Measurements from ENCODE around the gene EEF1AKMT1.
"Not testable (repeated sequence)": the region's sequence is repeated elsewhere in the genome, so short reads cannot be mapped to it uniquely, and the experiment has no call there.

The EEF1AKMT1 gene

GRCh38 chr13:20749377-20749776 lies 24.4 kb downstream of the EEF1AKMT1 start:
- DNase-seq (ENCODE audit: extremely low spot score): no peak
- ChIA-PET POLR2A (no interaction called here), CTCF (no interaction called here)
- no peak for TF ChIP-seq CTBP1 (IDR thresholded peaks at IDR 0.05; ENCODE audit: borderline replicate concordance)
- TF ChIP-seq SUZ12 (IDR thresholded peaks at IDR 0.05): no peak
- no peak for TF ChIP-seq PKNOX1 (IDR thresholded peaks at IDR 0.05)
- TF ChIP-seq ZNF384 (IDR thresholded peaks at IDR 0.05): no peak
- no peak for TF ChIP-seq LEF1 (IDR thresholded peaks at IDR 0.05; ENCODE audit: borderline replicate concordance)
- no peak for TF ChIP-seq SP1 (IDR thresholded peaks at IDR 0.05)
- no peak for TF ChIP-seq FOXA1 (IDR thresholded peaks at IDR 0.05)
- no peak for TF ChIP-seq FOXK2 (IDR thresholded peaks at IDR 0.05)
- no peak for TF ChIP-seq L3MBTL2 (conservative IDR thresholded peaks at IDR 0.05)
- no peak for TF ChIP-seq HDGF (IDR thresholded peaks at IDR 0.05; ENCODE audit: borderline replicate concordance)
- TF ChIP-seq ARNT (IDR thresholded peaks at IDR 0.05): no peak
- TF ChIP-seq TARDBP (IDR thresholded peaks at IDR 0.05): no peak
- no peak for TF ChIP-seq NFRKB (IDR thresholded peaks at IDR 0.05)
- no peak for TF ChIP-seq FOXM1 (IDR thresholded peaks at IDR 0.05; ENCODE audit: borderline replicate concordance)
- TF ChIP-seq ELF4 (IDR thresholded peaks at IDR 0.05): no peak

GRCh38 chr13:20743830-20744404 lies 29.8 kb downstream of the EEF1AKMT1 start:
- DNase-seq (ENCODE audit: extremely low spot score); CTCF ChIA-PET; POLR2A ChIA-PET: not testable (repeated sequence)

GRCh38 chr13:20740021-20740420 lies 33.7 kb downstream of the EEF1AKMT1 start:
- ChIA-PET CTCF (no interaction called here), POLR2A (no interaction called here)
- TF ChIP-seq HDGF (IDR thresholded peaks at IDR 0.05; ENCODE audit: borderline replicate concordance) (no peak), CTBP1 (IDR thresholded peaks at IDR 0.05; ENCODE audit: borderline replicate concordance) (no peak), TARDBP (IDR thresholded peaks at IDR 0.05) (no peak), FOXK2 (IDR thresholded peaks at IDR 0.05) (no peak), ARNT (IDR thresholded peaks at IDR 0.05) (no peak), SUZ12 (IDR thresholded peaks at IDR 0.05) (no peak), L3MBTL2 (conservative IDR thresholded peaks at IDR 0.05) (no peak)
- no peak for DNase-seq (ENCODE audit: extremely low spot score)

- DNase-seq (ENCODE audit: extremely low spot score): no peak
- ChIA-PET CTCF (no interaction called here), POLR2A (no interaction called here)
- no peak for TF ChIP-seq FOXA1 (IDR thresholded peaks at IDR 0.05)
- no peak for TF ChIP-seq TARDBP (IDR thresholded peaks at IDR 0.05)
- no peak for TF ChIP-seq FOXK2 (IDR thresholded peaks at IDR 0.05)
- no peak for TF ChIP-seq PKNOX1 (IDR thresholded peaks at IDR 0.05)
- TF ChIP-seq L3MBTL2 (conservative IDR thresholded peaks at IDR 0.05): no peak
These were observed 35.1 kb downstream of the EEF1AKMT1 start for GRCh38 chr13:20738616-20739015.

- ChIA-PET CTCF (interaction anchor here (0.6 kb wide), 1 partner anchor 166 kb away, joined by 9 read pairs; no protein-coding TSS in a partner anchor), POLR2A (interaction anchor here (1.3 kb wide), 1 partner anchor 43 kb away, joined by 4 read pairs; the partner anchor contains the start of gene EEF1AKMT1)
- no peak for TF ChIP-seq FOXK2 (IDR thresholded peaks at IDR 0.05)
- TF ChIP-seq ARNT (IDR thresholded peaks at IDR 0.05): no peak
- no peak for TF ChIP-seq FOXM1 (IDR thresholded peaks at IDR 0.05; ENCODE audit: borderline replicate concordance)
- no peak for TF ChIP-seq FOXA1 (IDR thresholded peaks at IDR 0.05)
- no peak for TF ChIP-seq CTBP1 (IDR thresholded peaks at IDR 0.05; ENCODE audit: borderline replicate concordance)
- no peak for TF ChIP-seq ZNF384 (IDR thresholded peaks at IDR 0.05)
- DNase-seq (ENCODE audit: extremely low spot score): no peak
These were observed 43.9 kb downstream of the EEF1AKMT1 start for GRCh38 chr13:20729633-20730585.

- ChIA-PET CTCF (interaction anchor here (0.6 kb wide), 1 partner anchor 28 kb away, joined by 3 read pairs; no protein-coding TSS in a partner anchor), POLR2A (no interaction called here)
- TF ChIP-seq FOXK2 (IDR thresholded peaks at IDR 0.05) (no peak), PKNOX1 (IDR thresholded peaks at IDR 0.05) (no peak), FOXM1 (IDR thresholded peaks at IDR 0.05; ENCODE audit: borderline replicate concordance) (no peak), FOXA1 (IDR thresholded peaks at IDR 0.05) (no peak), ELF4 (IDR thresholded peaks at IDR 0.05) (no peak), TARDBP (IDR thresholded peaks at IDR 0.05) (no peak)
- DNase-seq (ENCODE audit: extremely low spot score): no peak
These were observed 45.0 kb downstream of the EEF1AKMT1 start for GRCh38 chr13:20728579-20729311.
